ENCODE measurements around the gene MSRB3.
"Not testable (repeated sequence)": the region's sequence is repeated elsewhere in the genome, so short reads cannot be mapped to it uniquely, and the experiment has no call there.

Gene MSRB3

DNA sequence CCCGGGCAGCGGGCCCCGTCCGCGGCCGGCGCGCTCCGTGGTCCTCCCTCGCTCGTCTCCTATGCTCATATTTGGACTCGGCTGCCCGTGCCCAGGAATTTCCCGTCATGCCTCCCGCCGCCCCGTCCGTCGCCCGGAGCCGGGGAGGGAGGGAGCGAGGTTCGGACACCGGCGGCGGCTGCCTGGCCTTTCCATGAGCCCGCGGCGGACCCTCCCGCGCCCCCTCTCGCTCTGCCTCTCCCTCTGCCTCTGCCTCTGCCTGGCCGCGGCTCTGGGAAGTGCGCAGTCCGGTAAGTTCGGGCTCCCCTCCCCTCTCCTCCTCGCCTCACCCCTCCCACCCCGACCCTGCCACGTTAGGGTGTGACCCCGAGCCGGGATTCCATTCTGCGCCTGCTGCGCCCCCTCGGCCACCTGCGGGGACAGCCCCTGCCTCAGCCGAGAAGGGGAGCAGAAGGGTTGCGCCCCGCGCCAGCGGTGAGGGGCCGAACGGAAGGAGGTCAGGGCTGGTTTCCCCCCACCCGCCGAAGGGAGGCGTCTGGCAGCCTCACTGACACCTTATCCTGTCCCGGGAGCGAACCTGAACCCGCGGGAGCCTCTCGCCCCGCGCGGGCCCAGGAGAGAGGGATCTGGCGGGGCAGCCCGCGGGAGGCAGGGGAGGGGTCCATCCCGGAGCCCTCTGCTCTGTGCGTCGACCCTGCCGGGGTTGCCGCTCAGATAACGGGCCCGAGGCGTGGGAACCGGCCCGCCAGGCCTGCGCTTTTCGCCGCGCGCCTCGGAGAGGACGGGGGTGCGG, at the start of gene MSRB3:
MSRB3 (plus strand) TSS at position 108 of the 793 bp plus-strand sequence. CDS start 29,897 bp downstream, outside the sequence.
- peak; percentile 59 to 65 for DNase-seq (ENCODE audit: low read depth in 2 of 2)

GRCh38 chr12:65229441-65229840, 49.0 kb upstream of the MSRB3 start:
- peak; percentile 23 to 33 for DNase-seq (ENCODE audit: low read depth in 2 of 2)

- DNase-seq (ENCODE audit: low read depth in 2 of 2), result peak in 1 of 2 experiments; percentile 7
Measured at GRCh38 chr12:65232476-65233077, 45.9 kb upstream of the MSRB3 start.

- no peak for DNase-seq (ENCODE audit: low read depth in 2 of 2)
Measured at GRCh38 chr12:65237153-65237552, 41.3 kb upstream of the MSRB3 start.

DNA sequence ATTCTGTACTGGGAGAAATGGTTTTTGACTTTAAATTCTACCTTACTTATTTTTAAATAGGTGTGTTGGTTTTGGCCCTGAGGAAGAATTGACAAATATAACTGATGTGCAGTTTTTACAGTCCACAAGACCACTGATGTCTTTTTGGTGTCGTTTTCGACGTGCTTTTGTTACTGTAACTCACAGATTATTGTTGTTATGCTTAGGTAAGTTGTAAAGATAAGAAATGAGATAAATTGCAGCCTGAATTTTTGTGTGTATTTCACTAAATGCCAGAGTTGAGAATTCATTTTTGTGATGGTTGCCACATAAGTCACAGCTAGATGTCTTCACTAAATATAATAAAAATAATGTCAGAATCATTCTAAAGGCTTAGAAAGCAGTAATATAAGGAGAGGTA, 39.9 kb upstream of the MSRB3 start:
- no peak for DNase-seq (ENCODE audit: low read depth in 2 of 2)

GRCh38 chr12:65248656-65249633, 29.5 kb upstream of the MSRB3 start:
- no peak for DNase-seq (ENCODE audit: low read depth in 2 of 2)

- DNase-seq (ENCODE audit: low read depth in 2 of 2), result no peak
Measured at GRCh38 chr12:65252515-65252914, 26.0 kb upstream of the MSRB3 start.

GRCh38 chr12:65257986-65258385, 20.5 kb upstream of the MSRB3 start:
- DNase-seq (ENCODE audit: low read depth in 2 of 2), result no peak

DNA sequence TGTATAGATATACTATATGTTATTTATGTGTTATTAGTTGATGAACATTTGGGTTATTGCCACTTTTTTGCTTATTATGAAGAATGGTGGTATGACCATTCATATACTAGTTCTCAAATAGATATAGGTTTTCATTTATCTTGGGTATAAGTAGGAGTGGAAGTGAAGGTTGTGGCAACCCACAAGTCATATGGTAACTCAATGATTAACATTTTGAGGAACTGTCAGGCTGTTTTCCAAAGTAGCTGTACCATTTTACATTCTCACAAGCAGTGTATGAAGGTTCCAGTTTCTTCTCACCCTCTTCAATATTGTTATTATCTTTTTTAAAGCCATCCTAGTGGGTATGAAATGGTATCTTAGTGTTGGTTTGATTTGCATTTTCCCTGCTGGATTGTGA, 19.0 kb upstream of the MSRB3 start:
- DNase-seq (ENCODE audit: low read depth in 2 of 2), result no peak

DNA sequence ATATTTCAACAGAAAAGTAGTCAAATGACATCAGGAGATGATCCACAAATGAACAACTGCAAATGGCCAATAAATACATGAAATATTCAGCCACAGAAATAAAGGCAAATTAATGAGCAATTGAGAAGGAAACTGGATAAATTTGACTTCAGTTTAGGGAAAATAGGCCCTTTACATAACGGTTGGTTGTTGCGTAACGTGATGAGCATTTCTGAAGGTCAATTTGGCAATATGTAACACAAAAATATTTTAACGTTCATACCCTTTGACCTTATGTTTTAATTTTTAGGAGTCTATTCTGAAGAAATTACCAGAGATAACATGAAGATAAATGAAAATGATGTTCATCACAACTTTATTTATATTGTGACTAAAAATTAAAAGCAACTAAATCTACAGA, 14.7 kb upstream of the MSRB3 start:
- DNase-seq (ENCODE audit: low read depth in 2 of 2), result no peak

DNA sequence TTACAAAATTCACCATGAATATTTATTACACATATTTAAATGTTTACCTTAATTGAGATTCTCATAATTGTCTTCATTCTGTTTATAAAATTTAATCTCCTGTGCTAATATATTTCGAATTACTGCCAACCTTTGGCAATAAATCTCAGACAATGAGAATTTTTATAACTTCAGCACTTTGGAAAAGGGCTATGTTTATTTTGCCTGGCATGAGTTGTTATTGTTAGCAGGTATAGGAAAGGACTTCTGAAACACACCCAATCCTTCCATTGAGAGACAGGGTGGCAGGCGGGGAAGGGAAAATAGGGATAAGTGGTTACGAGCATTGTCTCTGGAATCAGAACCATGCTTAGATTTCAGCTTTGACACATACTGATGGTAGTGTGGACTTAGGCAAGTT, 12.1 kb upstream of the MSRB3 start:
- DNase-seq (ENCODE audit: low read depth in 2 of 2), result no peak

DNA sequence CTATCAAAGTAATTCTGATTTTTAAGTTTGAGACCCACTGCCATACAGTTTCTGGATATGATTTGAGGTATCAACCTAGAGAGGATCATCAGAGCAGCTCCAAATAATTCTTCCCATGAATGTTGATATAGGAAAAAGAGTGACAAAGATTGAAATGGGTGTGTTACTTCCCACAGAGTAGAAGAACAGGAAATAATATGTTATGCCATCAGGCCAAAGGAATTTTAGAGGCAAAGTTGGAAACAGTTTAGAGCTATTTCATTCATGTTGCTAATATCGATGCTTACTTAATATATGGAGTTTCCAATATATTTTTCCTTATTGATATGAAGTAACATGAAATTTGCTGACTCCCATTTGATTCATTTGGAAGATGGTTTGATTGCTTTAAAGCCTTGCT, 8.9 kb upstream of the MSRB3 start:
- DNase-seq (ENCODE audit: low read depth in 2 of 2), result no peak

DNA sequence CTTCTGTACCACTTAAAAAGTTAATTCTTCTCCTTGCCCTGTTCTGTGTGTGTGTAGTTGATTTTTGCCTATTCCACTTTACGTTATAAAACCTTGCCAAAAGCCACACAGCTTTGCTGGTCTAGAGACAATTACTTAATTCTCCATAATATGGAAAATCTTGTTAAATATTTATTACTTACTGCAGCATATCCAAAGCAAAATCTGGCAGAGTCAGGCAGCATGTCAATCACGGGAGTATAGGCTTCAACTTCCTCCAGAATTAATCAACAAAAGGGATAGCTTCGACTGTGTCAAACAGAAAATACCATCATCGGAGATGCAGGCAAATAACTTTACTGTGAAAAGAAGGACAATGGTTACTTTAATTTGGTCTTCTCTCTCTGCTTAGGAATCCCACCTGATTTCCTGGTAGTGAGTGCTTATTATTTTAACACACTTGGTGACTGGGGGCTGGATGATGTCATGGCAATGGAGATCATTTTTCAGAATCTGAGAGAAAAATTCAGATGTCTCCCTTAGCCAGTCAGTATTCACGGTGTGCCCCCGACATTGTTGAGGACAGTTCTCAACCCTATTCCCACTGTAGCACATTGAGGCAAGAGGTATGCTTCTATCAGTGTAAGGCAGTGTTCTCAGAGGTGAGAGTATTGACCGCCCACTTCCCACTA, 3.7 kb upstream of the MSRB3 start:
- no peak for DNase-seq (ENCODE audit: low read depth in 2 of 2)

GRCh38 chr12:65275627-65276026, 2.9 kb upstream of the MSRB3 start:
- DNase-seq (ENCODE audit: low read depth in 2 of 2), result no peak

GRCh38 chr12:65276916-65277530, 1.5 kb upstream of the MSRB3 start:
- no peak for DNase-seq (ENCODE audit: low read depth in 2 of 2)

GRCh38 chr12:65277994-65278575, 398 bp upstream of the MSRB3 start:
- DNase-seq (ENCODE audit: low read depth in 2 of 2), result no peak

- no peak for DNase-seq (ENCODE audit: low read depth in 2 of 2)
Measured at GRCh38 chr12:65279369-65280112, 1.1 kb downstream of the MSRB3 start.

- DNase-seq (ENCODE audit: low read depth in 2 of 2), result no peak
Measured at GRCh38 chr12:65280306-65280705, 1.8 kb downstream of the MSRB3 start.

- no peak for DNase-seq (ENCODE audit: low read depth in 2 of 2)
Measured at GRCh38 chr12:65282840-65283239, 4.4 kb downstream of the MSRB3 start.

- DNase-seq (ENCODE audit: low read depth in 2 of 2), result not testable (repeated sequence)
Measured at GRCh38 chr12:65285532-65285931, 7.0 kb downstream of the MSRB3 start.
